ENCODE results near the gene TNIP2.
"Not testable (repeated sequence)": the region's sequence is repeated elsewhere in the genome, so short reads cannot be mapped to it uniquely, and the experiment has no call there.

The TNIP2 gene

DNA sequence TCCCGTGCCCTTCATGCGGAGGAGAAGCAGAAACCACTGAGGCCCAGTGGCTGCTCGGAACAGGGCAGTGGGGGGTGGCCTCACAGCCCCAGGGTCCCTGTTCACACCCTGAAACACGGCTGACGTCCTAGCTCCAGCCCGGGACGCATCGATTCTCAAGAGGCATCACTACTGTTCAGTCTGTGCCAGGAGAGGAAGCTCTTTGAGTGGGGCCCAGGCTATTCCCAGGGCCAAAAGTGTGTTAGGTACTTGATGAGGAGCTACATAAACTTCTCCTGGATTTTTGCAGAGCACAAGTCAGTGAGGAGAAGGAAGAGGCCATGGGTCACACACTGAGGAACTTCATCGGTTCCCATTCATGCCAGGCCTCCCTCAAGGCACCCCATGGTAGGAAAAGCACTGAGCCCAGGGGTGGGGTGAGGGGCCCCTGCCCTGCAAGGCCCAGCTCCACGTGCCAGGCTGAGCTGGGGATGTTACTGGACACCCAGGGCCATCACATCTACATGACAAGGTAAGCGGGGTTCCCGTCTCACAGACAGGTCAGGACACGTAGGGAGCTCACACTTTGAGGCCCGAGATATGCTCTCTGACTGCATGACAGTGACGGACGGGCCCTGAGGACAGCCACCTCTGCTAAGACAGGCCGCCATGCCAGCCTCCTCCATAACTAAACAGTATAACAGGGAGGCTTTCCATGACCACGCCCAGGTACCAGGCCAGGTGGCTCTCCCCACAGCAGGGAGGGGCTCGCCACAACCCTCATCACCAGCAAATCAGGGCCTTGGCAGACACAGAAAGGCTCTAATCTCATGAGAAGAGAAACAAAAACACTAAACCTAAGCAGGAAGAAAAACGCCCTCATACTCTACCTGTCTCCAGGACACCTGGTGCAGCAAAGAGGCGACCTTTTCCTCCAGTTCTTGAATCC is 12.4 kb downstream of the TNIP2 start:
- DNase-seq: no peak

DNA sequence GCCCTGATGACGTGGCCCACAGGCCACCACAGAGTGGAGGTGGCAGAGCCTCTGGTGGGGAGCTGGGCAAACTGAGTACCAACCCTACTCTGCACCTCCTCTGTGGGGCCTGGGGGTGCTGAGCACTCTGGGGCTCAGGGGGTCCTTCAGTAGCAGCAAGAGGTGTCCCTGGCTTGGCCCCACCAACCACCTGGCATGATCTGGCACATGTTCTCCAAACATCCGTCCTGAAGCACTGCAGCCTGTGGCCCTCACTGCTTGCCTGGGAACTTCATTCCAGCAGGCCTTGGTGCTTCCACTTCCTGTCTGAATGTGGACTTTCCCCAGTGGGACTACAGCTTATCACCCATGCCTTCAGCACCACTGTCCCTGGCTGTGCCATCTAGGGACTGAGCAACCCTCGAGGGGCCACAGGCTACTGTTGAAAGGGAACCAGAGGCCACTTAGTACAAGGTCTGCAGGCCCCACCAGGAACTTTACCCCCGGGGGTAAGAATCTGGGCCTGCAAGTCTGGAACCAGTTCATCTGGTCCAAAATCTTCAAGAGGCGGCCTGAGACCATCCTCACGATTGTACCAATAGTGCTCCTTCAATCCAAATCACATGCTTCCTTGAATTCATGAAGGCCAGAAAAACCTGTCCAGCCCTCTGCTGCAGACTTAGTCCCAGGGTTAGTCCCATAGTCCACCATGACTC is 13.2 kb downstream of the TNIP2 start:
- no peak for DNase-seq

DNA sequence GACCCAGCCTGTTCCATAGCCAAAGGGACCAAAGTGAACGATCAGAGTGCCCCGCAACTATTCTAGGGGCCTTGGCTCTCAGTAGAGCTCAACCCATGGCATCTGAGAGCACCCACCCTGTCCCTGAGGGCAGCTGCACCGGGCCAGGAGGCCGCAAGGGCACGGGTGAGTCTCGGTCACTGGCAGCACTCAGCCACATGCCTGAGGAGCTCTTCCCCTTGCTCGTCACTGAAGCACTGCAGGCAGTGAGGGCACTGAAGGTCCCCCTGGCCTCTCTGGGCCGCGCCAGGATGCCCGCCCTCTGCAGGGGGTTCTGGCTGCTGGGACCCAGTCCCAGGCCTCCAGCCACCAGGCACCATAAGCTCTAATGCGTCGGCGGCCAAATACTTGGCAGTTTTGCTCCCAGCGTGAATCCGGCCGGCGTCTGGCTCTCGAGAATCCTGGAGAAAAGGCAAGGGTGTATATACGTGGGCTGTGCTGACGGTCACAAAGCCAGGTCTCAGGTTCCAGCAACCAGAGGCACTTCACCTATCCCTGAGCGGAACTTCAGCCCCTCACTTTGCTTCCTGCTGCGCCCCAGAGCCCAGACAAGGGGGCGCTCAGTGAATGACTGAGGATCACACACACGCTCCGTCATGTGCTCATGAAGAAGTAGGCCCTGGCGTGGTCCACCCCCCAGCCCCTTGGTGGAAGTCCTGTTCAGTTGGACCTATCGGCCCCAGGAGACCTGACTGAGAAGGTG is 13.9 kb downstream of the TNIP2 start:
- no peak for DNase-seq

GRCh38 chr4:2741626-2742025 is 14.5 kb downstream of the TNIP2 start:
- no peak for DNase-seq

DNA sequence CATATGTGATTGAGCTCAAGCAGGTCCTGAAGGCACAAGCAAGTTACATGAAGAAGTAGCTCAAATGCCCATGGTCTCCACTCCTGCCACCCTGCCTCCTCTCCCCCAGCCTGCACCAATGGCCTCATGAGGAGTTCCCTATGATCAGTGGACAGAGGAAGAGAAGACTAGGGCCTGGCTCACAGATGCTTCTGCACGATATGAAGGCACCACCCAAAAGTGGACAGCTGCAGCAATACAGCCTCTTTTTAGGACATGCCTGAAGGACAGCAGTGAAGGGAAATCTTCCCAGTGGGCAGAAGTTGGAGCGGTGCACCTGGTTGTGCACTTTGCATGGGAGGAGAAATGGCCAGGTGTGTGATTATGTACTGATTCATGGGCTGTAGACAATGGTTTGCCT is 17.8 kb downstream of the TNIP2 start:
- DNase-seq: not testable (repeated sequence)

GRCh38 chr4:2735869-2736268 is 20.3 kb downstream of the TNIP2 start:
- DNase-seq: no peak

DNA sequence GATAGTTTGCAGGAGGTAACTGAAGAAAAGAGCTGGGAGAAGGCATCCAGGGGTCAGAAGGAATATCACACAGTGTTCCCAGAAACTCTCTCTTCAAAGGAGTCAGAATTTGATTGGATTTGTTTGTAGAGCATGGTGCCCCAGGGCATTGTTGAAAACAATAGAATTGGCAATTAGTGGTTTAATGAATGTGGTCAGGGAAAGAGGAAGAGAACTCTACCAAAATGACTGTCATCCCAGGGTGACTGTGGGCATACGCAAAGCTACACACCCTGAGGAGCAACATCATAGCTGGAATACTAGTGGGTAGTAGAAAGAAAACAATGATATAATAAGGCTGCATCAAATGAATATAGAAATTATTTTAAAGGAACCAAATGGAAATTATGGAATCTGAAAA is 21.5 kb downstream of the TNIP2 start:
- no peak for DNase-seq

GRCh38 chr4:2733844-2734574 is 22.1 kb downstream of the TNIP2 start:
- DNase-seq: no peak

GRCh38 chr4:2733001-2733843 is 22.9 kb downstream of the TNIP2 start:
- no peak for DNase-seq

GRCh38 chr4:2732526-2732925 is 23.6 kb downstream of the TNIP2 start:
- DNase-seq: no peak

- no peak for DNase-seq
Observed at GRCh38 chr4:2731907-2732317, 24.2 kb downstream of the TNIP2 start.

DNA sequence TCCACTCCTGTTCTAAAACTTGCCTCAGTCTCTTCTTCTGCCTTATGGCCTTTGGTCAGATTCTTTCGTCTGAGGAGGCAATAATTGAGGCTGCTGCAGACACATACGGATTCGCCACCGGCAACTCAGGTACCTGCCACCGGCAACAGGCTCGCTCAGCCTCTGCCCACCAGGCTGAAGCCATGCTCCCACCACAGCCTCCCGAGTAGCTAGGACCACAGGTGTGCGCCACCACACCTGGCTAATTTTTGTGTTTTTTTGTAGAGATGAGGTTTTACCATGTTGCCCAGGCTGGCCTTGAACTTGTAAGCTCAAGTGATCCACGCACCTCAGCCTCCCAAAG is 26.6 kb downstream of the TNIP2 start:
- no peak for DNase-seq

DNA sequence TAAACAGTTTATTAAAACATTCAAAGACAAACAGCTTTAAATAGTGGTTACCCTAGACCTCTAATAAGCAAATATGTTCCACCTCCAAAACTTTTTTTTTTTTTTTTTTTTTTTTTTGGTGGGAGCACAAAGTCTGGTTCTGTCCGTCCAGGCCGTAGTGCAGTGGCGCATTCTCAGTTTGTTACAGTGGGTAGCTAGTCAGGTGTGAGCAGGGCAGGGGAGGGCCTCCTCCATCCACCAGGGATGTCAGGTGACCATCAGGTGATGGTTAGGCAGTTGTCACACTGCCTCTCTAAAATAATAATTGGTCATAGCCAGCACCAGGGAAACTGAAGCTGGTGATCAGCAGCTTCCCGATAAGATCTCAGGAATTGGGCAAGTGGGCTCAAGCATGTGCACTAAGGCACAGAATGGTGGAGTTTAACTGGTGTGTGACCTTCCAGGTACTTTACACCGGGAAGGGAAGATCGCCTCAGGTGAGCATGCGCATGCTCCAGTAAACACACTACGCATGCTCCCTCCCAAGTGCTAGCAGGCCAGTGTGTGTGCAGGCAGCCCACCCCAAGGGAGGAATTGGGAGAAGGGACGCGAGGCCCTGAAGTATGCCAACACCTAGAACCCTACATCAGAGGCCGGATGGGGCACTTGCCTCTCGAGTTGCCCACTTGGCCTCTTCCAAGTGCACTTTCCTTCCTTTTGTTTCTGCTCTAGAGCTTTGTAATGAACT is 27.2 kb downstream of the TNIP2 start:
- no peak for DNase-seq

DNA sequence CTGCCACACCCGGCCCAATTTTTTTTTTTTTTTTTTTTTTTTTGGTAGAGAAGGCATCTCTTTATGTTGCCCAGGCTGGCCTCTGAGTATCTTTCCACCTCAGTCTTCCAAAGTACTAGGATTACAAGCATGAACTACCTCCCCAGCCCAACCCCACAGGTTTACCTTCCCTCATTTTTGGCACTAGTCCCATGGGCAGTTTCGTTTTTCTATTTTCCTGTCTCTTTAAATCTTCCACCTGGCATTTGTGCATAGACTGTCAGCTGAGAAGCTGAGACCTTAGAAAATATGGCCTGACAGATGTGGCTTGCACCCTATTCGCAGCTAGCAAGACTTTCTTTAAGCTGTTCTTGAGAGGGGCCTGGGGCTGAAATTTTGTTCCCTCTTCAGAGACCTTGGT is 27.9 kb downstream of the TNIP2 start:
- no peak for DNase-seq

DNA sequence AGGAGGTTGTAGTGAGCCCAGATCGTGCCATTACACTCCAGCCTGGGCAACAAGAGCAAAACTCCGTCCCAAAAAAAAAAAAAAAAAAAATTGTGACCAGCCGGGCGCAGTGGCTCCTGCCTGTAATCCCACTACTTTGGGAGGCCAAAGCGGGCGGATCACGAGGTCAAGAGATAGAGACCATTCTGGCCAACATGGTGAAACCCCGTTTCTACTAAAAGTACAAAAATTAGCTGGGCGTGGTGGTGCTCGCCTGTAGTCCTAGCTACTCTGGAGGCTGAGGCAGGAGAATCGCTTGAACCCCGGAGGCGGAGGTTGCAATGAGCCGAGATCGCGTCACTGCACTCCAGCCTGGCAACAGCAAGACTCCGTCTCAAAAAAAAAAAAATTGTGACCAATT is 29.3 kb downstream of the TNIP2 start:
- DNase-seq: not testable (repeated sequence)

DNA sequence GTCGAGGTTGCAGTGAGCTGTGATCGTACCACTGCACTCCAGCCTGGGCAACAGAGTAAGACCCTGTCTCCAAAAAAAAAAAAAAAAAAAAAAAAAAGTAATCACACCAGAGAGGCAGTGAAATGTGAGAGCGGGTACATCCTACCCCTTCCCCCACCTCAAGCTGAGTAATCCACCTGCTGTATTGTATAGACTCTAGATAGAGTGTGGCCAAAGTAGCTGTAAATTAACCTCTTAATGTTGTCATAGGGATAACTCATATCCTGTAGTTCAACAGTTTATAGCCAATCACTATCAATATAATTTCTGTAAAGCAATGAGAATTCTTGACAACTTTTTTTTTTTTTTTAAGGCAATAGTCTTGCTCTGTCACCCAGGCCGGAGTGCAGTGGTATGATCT is 30.8 kb downstream of the TNIP2 start:
- no peak for DNase-seq

- DNase-seq: no peak
Observed at GRCh38 chr4:2723751-2724150, 32.4 kb downstream of the TNIP2 start.

DNA sequence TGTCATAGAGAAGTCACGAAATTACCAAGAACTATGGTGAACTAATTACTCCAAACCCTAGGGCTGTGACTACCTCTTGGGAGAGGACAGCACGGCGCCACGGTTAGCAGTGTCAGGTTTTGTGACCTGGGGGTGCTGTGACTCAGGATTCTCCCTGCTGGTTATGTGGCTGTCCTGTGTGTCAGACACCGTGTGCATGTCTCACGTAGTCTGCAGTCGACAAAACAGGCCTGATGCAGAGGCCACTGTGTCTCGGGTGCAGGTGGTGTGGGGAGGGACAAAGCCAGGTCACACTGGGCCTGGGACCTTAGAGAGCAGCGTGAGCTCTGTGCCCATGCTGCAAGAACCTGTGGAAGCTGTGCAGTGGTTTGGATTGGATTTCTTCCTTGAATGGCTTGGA is 34.1 kb downstream of the TNIP2 start:
- DNase-seq: no peak

DNA sequence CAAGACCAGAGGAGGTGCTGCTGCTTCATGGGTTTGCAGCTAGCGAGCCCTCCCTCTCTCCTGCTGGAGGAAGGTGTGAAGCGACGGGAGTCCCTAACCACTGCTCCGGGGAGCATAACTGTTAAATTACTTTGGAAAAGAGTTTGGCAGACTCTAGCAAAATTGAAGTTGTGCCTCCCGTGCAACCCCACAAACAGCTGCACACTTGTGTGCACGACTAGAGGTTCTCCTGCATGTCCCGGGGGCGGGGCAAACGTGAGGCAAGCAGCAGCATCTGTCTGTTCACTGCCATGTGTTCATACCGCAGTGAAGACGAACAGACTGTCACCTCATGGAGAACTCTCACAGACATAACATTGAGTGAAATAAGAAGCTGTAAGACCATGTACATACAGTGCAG is 34.5 kb downstream of the TNIP2 start:
- peak; percentile 3 for DNase-seq

DNA sequence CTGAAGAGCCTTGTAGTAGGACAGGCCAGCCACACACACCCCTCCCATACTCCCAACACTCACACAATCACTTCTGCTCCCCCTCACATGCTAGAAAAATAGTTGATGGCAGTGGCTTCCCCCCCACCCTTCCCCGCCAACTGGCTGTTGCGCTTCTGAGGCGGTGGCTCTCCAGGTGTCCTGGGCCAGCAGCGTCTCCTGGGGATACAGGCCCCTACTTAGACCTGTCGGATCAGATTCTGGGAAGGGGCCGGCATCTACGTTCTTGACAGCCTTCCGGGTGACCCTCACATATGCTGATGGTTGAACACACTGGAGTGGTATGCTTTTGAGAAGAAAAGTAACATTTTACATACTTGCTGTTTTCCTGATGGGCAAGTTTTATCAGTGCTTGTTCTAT is 39.9 kb downstream of the TNIP2 start:
- no peak for DNase-seq

- no peak for DNase-seq
Observed at GRCh38 chr4:2715426-2715825, 40.7 kb downstream of the TNIP2 start.

Measured in NCI-H1694 (cell line).